Measurements from ENCODE around the gene POLD3. TPM values are rescaled to one million over a fixed set of nuclear protein-coding genes. Genes with fewer than 3 reads are reported as not detected.

The POLD3 gene
- total RNA-seq, 1 experiment from 2014 or later: 18.9 TPM

DNA sequence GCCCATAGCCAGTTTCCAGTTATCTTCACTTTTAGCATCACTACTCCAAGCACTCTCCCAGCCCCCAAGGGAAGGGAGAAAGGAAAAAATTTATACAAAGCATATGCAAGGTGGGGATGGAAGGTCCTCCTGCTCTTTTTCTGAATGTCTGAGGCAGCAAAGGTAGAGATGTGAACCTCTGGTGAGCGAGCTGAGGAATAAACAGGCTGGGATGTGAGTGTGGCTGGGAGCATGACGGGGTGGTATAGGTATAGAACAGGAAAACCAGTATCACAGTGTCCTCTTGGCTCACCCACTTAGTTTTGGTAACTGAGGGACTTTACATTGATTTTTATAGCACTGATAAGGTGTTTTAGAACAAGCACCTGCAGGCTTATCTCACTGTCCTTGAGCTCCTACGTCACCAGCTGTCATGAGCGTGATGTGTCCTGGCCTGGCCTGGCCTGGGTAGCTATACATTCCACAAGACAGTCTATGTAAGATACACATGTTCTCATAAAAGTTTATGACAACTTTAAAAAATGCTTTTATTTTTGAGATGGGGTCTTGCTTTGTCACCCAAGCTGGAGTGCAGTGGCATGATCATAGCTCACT is 10.3 kb upstream of the POLD3 start:
- Histone ChIP-seq H3K4me1 (ENCODE audit: control insufficient read depth in 1 of 2, insufficient read depth in 2 of 2, low read length in 2 of 2) (no peaks in the 10 kb centered on the region), H3K4me2 (ENCODE audit: low read length) (no peak overlapping the region), H3K9me2 (ENCODE audit: insufficient read depth) (no peaks in the 10 kb centered on the region), H3K27ac (ENCODE audit: low read depth, low read length) (no peak overlapping the region), H3K4me3 (replicated peaks in 1 of 2; ENCODE audit: low read depth in 1 of 2, low read length in 2 of 2) (no peak overlapping the region), H3K27me3 (ENCODE audit: insufficient read depth, low read length) (no peaks in the 10 kb centered on the region), H3K9me3 (ENCODE audit: control insufficient read depth in 1 of 2, insufficient read depth in 1 of 2, low read depth in 1 of 2, low read length in 2 of 2) (no peaks in the 10 kb centered on the region), H3K9ac (ENCODE audit: low read length) (no peak overlapping the region), H2AFZ (ENCODE audit: low read depth, low read length, poor library complexity, severe bottlenecking) (no peak overlapping the region), H3K79me2 (ENCODE audit: insufficient read depth, low read length) (no peaks in the 10 kb centered on the region), H4K20me1 (ENCODE audit: insufficient read depth) (no peaks in the 10 kb centered on the region), H3K36me3 (ENCODE audit: control insufficient read depth in 1 of 2, insufficient read depth in 2 of 2, low read length in 2 of 2) (no peaks in the 10 kb centered on the region)
- CTCF ChIA-PET: interaction anchor here (1.8 kb wide), 1 partner anchor 129 kb away, joined by 6 read pairs; no protein-coding TSS in a partner anchor
- no TSS peak for BruUV-seq (replicated peaks)
- RAD21 ChIA-PET (ENCODE audit: low non-redundant PET in 1 of 2, low total read pairs in 2 of 2, uncharacterized antibody in 2 of 2, unreplicated experiment in 2 of 2): interaction anchor here in 1 of 2 experiments (0.6 kb wide), 1 partner anchor 21 kb away, joined by 4 read pairs; no protein-coding TSS in a partner anchor
- DNase-seq (ENCODE audit: low read depth, low spot score) (no peak), ATAC-seq (no peak)
- TF ChIP-seq TCF7L2 (IDR thresholded peaks at IDR 0.05; ENCODE audit: borderline replicate concordance, extremely low read depth, insufficient read depth, insufficient read length) (no peak), YY1 (IDR thresholded peaks at IDR 0.05; ENCODE audit: extremely low read depth, insufficient replicate concordance, low read depth, low read length) (no peak), POLR2A (IDR thresholded peaks at IDR 0.05; ENCODE audit: borderline replicate concordance, extremely low read depth, insufficient read depth, insufficient read length) (no peak), EZH2phosphoT487 (IDR thresholded peaks at IDR 0.05; ENCODE audit: borderline replicate concordance) (no peak)
- TF ChIP-seq, protein P1, sequence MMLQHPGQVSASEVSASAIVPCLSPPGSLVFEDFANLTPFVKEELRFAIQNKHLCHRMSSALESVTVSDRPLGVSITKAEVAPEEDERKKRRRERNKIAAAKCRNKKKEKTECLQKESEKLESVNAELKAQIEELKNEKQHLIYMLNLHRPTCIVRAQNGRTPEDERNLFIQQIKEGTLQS (IDR thresholded peaks at IDR 0.05): no peak
- intact Hi-C loops (cut with micrococcal nuclease): no loop called here
- POLR2A ChIA-PET: no interaction called here

DNA sequence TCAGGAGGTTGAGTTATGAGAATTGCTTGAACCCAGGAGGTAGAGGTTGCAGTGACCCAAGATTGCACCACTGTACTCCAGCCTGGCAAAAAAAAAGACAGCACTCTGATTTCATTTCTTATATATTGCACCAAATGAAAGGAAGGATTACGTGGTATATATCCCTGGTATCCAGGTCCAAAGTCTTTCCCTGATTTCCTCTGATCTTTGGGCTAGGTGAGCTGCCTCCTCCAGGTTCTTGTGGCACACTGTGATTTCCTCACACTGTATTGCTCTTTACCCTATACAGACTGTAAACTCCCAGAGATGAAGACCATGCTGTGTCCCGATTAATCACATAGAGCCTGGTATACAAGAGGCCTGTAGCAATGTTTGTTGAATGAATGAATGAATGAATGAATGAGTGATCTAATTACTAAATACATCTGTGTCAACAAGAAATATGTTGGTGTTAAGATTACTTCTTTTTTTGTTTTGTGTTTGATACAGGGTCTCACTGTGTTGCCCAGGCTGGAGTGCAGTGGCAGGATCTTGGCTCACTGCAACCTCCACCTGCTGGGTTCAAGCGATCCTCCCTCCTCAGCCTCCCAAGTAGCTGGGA is 9.3 kb upstream of the POLD3 start:
- Histone ChIP-seq H3K4me3 (replicated peaks in 1 of 2; ENCODE audit: low read depth in 1 of 2, low read length in 2 of 2) (no peak overlapping the region), H3K79me2 (ENCODE audit: insufficient read depth, low read length) (no peaks in the 10 kb centered on the region), H3K4me2 (ENCODE audit: low read length) (no peak overlapping the region), H3K9ac (ENCODE audit: low read length) (no peak overlapping the region), H3K4me1 (ENCODE audit: control insufficient read depth in 1 of 2, insufficient read depth in 2 of 2, low read length in 2 of 2) (no peaks in the 10 kb centered on the region), H3K27ac (ENCODE audit: low read depth, low read length) (no peak overlapping the region), H4K20me1 (ENCODE audit: insufficient read depth) (no peaks in the 10 kb centered on the region), H3K36me3 (ENCODE audit: control insufficient read depth in 1 of 2, insufficient read depth in 2 of 2, low read length in 2 of 2) (no peaks in the 10 kb centered on the region), H3K27me3 (ENCODE audit: insufficient read depth, low read length) (no peaks in the 10 kb centered on the region), H2AFZ (ENCODE audit: low read depth, low read length, poor library complexity, severe bottlenecking) (no peak overlapping the region), H3K9me3 (ENCODE audit: control insufficient read depth in 1 of 2, insufficient read depth in 1 of 2, low read depth in 1 of 2, low read length in 2 of 2) (no peaks in the 10 kb centered on the region), H3K9me2 (ENCODE audit: insufficient read depth) (no peaks in the 10 kb centered on the region)
- POLR2A ChIA-PET: no interaction called here
- ATAC-seq: no peak
- CTCF ChIA-PET: no interaction called here
- intact Hi-C loops (cut with micrococcal nuclease): no loop called here
- BruUV-seq (replicated peaks): no TSS peak
- RAD21 ChIA-PET (ENCODE audit: low non-redundant PET in 1 of 2, low total read pairs in 2 of 2, uncharacterized antibody in 2 of 2, unreplicated experiment in 2 of 2): no interaction called here
- no peak for DNase-seq (ENCODE audit: low read depth, low spot score)
- TF ChIP-seq SP1 (IDR thresholded peaks at IDR 0.05; ENCODE audit: low read depth): no peak
- TF ChIP-seq, protein P2, sequence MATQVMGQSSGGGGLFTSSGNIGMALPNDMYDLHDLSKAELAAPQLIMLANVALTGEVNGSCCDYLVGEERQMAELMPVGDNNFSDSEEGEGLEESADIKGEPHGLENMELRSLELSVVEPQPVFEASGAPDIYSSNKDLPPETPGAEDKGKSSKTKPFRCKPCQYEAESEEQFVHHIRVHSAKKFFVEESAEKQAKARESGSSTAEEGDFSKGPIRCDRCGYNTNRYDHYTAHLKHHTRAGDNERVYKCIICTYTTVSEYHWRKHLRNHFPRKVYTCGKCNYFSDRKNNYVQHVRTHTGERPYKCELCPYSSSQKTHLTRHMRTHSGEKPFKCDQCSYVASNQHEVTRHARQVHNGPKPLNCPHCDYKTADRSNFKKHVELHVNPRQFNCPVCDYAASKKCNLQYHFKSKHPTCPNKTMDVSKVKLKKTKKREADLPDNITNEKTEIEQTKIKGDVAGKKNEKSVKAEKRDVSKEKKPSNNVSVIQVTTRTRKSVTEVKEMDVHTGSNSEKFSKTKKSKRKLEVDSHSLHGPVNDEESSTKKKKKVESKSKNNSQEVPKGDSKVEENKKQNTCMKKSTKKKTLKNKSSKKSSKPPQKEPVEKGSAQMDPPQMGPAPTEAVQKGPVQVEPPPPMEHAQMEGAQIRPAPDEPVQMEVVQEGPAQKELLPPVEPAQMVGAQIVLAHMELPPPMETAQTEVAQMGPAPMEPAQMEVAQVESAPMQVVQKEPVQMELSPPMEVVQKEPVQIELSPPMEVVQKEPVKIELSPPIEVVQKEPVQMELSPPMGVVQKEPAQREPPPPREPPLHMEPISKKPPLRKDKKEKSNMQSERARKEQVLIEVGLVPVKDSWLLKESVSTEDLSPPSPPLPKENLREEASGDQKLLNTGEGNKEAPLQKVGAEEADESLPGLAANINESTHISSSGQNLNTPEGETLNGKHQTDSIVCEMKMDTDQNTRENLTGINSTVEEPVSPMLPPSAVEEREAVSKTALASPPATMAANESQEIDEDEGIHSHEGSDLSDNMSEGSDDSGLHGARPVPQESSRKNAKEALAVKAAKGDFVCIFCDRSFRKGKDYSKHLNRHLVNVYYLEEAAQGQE (IDR thresholded peaks at IDR 0.05; ENCODE audit: low read depth): no peak
- no peak for TF ChIP-seq CEBPB (IDR thresholded peaks at IDR 0.05; ENCODE audit: low read depth)
- TF ChIP-seq, protein P3, sequence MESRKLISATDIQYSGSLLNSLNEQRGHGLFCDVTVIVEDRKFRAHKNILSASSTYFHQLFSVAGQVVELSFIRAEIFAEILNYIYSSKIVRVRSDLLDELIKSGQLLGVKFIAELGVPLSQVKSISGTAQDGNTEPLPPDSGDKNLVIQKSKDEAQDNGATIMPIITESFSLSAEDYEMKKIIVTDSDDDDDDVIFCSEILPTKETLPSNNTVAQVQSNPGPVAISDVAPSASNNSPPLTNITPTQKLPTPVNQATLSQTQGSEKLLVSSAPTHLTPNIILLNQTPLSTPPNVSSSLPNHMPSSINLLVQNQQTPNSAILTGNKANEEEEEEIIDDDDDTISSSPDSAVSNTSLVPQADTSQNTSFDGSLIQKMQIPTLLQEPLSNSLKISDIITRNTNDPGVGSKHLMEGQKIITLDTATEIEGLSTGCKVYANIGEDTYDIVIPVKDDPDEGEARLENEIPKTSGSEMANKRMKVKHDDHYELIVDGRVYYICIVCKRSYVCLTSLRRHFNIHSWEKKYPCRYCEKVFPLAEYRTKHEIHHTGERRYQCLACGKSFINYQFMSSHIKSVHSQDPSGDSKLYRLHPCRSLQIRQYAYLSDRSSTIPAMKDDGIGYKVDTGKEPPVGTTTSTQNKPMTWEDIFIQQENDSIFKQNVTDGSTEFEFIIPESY (IDR thresholded peaks at IDR 0.05; ENCODE audit: extremely low read depth, insufficient replicate concordance, low read length): no peak
- TF ChIP-seq EZH2 (IDR thresholded peaks at IDR 0.05): no peak
- TF ChIP-seq POLR2AphosphoS5 (IDR thresholded peaks at IDR 0.05; ENCODE audit: low read depth, low read length): no peak
- no peak for TF ChIP-seq ELF1 (IDR thresholded peaks at IDR 0.05; ENCODE audit: borderline replicate concordance, low read depth)
- no peak for TF ChIP-seq FOSL1 (IDR thresholded peaks at IDR 0.05; ENCODE audit: low read depth)
- TF ChIP-seq, protein P1 (IDR thresholded peaks at IDR 0.05): no peak
